HL-60 (cell line): ENCODE data around the gene TAS1R1.

Experiments used
- DNase-seq, 2 experiments: peaks; one replicate each; pipeline ENCODE4 v3.0.0-alpha.2; 2010 to 2020; ENCODE audit warnings: low read depth in 1 of 2, low spot score in 1 of 2
- H3K27ac ChIP-seq: fragments of 250-450 bp; sonication (Bioruptor Pico); replicated peaks from 2 replicates; pipeline ENCODE4 v1.5.1; 2020; ENCODE audit warnings: mild to moderate bottlenecking, moderate library complexity
- H3K27me3 ChIP-seq: fragments of 250-450 bp; sonication (Bioruptor Pico); 2 replicates; pipeline ENCODE4 v1.5.1; 2021; ENCODE audit warnings: mild to moderate bottlenecking, moderate library complexity; ENCODE audit not compliant: insufficient read depth, poor library complexity, severe bottlenecking
- H3K4me3 ChIP-seq: replicated peaks from 2 replicates; pipeline ENCODE4 v1.5.1; 2011; ENCODE audit warnings: mild to moderate bottlenecking, control low read depth, low read length; ENCODE audit not compliant: insufficient read depth
- CTCF ChIP-seq: IDR thresholded peaks from one replicate; pipeline ENCODE4 v1.5.1; 2011; ENCODE audit warnings: low read length, control low read depth, inconsistent platforms; ENCODE audit not compliant: insufficient read depth
- GABPA ChIP-seq: IDR thresholded peaks from 2 replicates; pipeline ENCODE4 v1.6.1; 2012; ENCODE audit warnings: low read depth
- POLR2AphosphoS5 ChIP-seq: IDR thresholded peaks from 2 replicates; pipeline ENCODE4 v1.6.1; 2012; ENCODE audit warnings: low read depth
- REST ChIP-seq: IDR thresholded peaks from 2 replicates; pipeline ENCODE4 v1.6.1; 2012; ENCODE audit warnings: low read depth; ENCODE audit not compliant: insufficient replicate concordance
- SPI1 ChIP-seq: IDR thresholded peaks from 2 replicates; pipeline ENCODE4 v1.6.1; 2012; ENCODE audit warnings: low read depth, mild to moderate bottlenecking, borderline replicate concordance

Gene TAS1R1

GRCh38 chr1:6582370-6582769 lies 27.3 kb downstream of the TAS1R1 start:
- Histone ChIP-seq H3K27me3 (no peaks in the 10 kb centered on the region), H3K4me3 (peak overlapping the region; percentile 26), H3K27ac (peak overlapping the region; percentile 89)
- DNase-seq, result no peak
- TF ChIP-seq GABPA (no peak), SPI1 (no peak), REST (no peak)

- DNase-seq, result peak in 1 of 2 experiments; percentile 27
- TF ChIP-seq GABPA (no peak), POLR2AphosphoS5 (no peak), REST (no peak), CTCF (no peak), SPI1 (peak; percentile 67)
- no peak overlapping the region for H3K27ac ChIP-seq
Measured at GRCh38 chr1:6584126-6585080, 29.3 kb downstream of the TAS1R1 start.

GRCh38 chr1:6585081-6585722 lies 30.1 kb downstream of the TAS1R1 start:
- DNase-seq, result peak in 1 of 2 experiments; percentile 41
- Histone ChIP-seq H3K27me3 (no peaks in the 10 kb centered on the region), H3K4me3 (no peak overlapping the region)

More at GRCh38 chr1:6584126-6585080, 29.3 kb downstream of the TAS1R1 start:
- Histone ChIP-seq H3K4me3 (no peak overlapping the region), H3K27me3 (no peaks in the 10 kb centered on the region)

More at GRCh38 chr1:6585081-6585722, 30.1 kb downstream of the TAS1R1 start:
- H3K27ac ChIP-seq, result no peak overlapping the region
- TF ChIP-seq POLR2AphosphoS5 (no peak), CTCF (no peak), GABPA (no peak), REST (no peak), SPI1 (no peak)
